Activated CD4-positive, alpha-beta T cell treated with anti-CD3 and anti-CD28 coated beads, Interleukin-2, amount 50 U/mL, for 48 hours (primary cell): ENCODE data around the gene MARVELD1.

ENCODE experiments used
- DNase-seq, 2 experiments: peaks; one replicate each; pipeline ENCODE4 v3.0.0-alpha.2; 2020

The MARVELD1 gene

DNA sequence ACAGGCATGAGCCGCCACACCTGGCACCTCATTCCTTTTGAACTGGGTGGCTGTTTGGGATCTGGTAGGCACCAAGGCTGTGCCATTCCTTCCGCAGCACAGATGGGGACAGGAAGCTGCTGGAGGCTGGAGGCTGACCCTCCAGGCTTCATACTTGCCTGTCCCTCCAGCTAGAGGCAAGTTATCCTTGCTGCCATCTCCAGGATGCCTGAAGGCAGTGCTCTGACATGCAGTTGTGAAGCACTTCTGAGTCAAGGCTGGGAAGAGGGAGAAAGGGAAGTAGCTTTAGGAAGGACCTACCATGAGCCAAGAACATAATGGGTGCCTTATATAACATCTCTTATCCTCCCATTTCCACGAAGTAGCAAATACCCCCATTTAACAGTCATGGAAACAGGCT lies 9.5 kb downstream of the MARVELD1 start:
- no peak for DNase-seq

DNA sequence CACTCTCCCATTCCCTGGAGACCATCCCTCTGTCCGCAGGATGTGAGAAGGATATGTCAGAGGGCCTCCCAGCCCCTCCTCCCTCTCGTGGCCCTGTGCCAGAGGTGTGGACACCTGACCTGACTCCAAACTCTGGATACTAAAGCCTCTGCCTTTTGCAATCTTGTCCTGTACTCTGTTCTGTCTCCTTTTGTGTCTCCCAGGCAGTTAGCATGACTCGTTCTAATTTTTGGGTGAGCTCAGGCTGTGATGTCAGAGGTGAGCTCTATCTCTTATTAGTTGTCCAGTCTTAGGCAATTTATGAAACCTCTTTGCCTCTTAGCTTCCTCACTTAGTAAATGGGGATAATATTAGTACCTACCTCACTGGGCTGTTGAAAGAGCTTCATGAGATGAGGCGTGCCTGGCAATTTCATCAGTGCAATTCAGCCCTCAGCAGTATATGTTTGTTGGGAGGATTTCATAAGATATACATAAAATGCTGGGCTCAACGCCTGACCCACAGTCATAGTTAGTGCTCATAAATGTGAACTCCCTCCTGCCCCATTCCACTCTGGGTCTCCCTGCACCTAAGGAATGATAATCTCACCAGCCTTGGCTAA lies 10.9 kb downstream of the MARVELD1 start:
- DNase-seq: no peak

DNA sequence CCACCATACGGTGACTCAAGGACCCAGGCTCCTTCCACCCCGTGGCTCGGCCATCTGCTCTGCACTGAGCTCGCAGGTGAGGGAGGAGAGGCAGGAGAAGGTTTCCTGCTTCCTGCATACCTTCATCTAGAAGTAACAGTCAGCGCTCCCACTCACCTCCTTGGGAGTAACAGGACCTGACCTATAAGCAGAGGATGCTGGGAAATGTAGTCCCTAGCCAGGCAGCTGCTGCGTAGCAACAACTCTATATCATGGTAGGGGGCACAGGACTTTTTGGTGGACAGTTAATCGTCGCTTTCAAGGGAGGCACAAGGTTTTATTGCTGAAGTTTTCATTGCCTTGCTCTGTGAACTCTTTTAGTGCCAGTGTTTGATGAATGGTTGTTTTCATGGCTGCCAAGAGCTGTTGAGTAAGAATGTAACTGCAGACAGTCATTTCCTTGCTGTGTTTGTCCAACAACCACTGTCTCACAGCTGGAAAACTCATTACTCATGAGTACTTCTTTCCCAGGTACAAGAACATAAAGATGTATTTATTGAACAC lies 13.2 kb downstream of the MARVELD1 start:
- no peak for DNase-seq

- no peak for DNase-seq
Observed at GRCh38 chr10:97729014-97729413, 15.5 kb downstream of the MARVELD1 start.

DNA sequence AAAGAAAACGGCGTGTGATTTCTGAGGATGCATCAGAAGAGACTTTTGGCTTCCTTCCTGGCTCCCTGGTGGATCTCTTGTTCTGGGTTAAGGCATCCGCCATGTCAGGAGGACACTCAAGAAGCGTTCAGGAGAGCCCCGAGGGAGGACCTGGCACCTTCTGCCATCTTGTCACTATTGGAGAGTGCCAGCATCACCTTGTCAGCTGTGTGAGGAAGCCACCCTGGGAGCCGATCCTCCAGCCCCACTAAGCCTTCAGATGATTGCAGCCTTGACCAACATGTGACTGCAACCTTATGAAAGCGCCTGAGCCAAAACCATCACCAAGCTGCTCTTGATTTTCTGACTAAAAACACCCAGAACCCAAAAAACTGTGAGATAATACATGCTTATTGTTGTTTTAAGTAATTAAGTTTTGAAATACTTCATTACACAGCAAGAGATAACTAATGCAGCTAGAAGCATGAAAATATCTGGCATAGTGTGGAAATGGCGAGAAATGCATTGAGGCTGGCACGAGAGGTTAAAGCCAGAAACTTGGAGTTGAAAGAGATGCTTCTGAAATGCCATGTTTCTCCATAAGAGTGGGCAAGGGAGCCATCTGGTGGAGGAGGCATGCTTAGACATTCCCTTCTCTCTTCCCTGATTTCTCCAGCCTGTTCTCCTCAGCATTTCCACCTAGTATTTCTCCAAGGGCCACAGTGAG lies 18.0 kb downstream of the MARVELD1 start:
- peak; percentile 59 to 68 for DNase-seq

DNA sequence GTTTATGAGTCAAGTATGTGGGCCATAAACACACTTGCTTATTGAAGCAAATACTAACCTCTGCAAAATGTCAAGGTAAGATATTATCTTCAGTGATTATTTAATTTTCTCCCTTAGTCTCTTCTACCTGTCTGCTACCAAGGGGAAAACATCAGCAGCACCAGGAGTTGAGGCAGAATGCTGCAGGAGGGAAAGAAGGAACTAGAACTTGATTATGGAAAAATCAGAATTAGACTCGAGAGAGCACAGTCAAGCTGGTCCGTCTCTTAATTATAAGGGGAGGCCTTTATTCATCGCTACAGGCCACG lies 18.5 kb downstream of the MARVELD1 start:
- DNase-seq: no peak

DNA sequence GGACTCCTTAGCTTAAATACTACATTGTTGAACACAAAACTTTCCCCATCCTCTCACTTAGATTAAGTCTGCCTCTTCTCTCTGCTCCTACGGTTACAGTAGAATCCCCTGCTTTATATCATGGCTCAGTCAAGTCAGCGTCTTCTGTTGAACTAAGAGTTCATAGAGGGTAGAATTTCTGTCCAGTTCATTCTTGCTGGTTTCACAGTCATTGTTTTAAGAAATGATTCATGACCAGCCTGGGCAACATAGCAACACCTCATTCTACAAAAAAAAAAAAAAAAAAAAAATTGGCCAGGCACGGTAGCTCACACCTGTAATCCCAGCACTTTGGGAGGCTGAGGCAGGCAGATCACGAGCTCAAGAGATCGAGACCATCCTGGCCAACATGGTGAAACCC lies 19.7 kb downstream of the MARVELD1 start:
- DNase-seq: no peak

DNA sequence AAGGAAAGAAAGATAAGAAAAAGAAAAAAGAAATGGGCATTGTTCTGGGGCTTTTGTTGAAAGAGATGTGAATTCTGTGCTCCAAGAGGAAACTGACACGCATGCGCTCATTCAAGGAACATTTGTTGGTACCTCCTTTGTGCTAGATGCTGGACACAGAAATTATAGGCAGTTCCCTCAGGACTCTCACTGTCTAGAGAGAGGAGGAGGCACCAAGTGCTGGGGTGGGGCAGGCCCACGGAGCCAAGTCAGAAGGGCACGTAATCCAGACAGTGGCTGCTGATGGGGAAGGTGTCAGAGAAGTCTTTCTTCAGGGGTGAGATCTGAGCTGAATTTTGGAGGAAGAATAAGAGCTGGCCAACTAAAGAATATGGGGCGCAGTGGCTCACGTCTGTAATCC lies 20.5 kb downstream of the MARVELD1 start:
- DNase-seq: no peak

- DNase-seq: no peak
Observed at GRCh38 chr10:97736403-97736901, 22.9 kb downstream of the MARVELD1 start.

GRCh38 chr10:97736902-97737769 lies 23.6 kb downstream of the MARVELD1 start, which contains the start of gene ZFYVE27:
TSS of gene ZFYVE27 (plus strand) at chr10:97737128. CDS start at chr10:97738478, 1,350 bp downstream.
- peak; percentile 98 for DNase-seq

GRCh38 chr10:97737770-97738265 lies 24.3 kb downstream of the MARVELD1 start:
- no peak for DNase-seq

GRCh38 chr10:97738616-97739015 lies 25.1 kb downstream of the MARVELD1 start:
- no peak for DNase-seq

- no peak for DNase-seq
Observed at GRCh38 chr10:97740613-97741012, 27.1 kb downstream of the MARVELD1 start.

DNA sequence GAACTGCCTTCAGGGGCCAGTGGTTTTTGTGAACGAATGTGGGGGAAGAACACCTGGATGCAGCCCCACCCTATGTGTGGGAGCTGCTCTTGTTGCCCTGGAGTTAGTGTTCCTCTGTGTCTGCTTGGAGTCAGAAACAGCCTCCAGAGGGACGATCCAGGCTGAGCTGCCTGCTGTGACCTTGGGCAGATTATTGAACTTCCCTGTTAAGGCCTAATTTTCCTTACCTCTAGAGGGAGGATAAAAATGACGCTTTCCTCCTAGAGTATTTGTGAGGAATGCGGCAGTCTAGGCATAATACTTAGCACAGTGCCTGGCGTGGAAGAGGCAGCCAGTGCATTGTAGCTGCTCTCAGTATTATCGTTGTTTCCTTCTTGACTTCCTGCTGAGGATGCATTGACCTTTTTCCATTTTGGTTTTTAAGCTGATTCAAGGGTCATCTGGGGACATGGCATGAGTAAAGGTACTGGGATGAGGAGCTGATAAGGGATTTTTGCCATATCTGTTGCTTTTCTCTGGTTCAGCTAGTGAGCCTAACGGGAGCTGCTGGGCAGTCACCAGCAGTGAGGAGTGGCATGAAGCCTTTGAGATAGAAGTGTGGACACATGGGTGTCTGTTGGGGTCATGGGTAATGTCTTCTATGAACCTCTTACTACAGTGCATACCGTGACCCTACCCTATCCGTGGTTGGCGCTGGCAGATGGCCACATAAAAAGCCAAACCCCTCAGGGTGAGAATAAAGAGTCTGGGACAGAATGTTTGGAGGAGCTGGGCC lies 29.8 kb downstream of the MARVELD1 start:
- no peak for DNase-seq

GRCh38 chr10:97744405-97745035 lies 31.0 kb downstream of the MARVELD1 start:
- no peak for DNase-seq

DNA sequence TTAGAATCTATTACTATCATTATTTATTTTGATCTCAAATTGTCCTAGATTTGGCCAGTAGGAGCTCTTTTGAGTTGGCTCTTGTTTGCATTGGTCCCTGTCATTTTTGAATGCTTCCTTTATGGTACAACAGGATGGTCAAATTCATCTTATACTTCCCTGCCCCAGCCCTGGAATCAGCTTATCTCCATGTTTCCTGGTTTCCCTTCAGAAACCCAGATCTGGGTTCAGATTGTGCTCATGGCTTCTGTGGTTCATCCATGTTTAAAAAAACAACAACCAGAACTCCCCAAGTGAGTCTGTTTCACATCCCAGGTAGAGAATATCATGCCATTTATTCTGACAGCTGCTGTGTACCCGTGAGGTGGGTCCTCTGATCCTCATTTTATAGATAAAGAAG lies 34.0 kb downstream of the MARVELD1 start:
- DNase-seq: no peak

- no peak for DNase-seq
Observed at GRCh38 chr10:97748116-97748515, 34.6 kb downstream of the MARVELD1 start.

GRCh38 chr10:97752956-97753355 lies 39.4 kb downstream of the MARVELD1 start:
- DNase-seq: no peak

- DNase-seq: no peak
Observed at GRCh38 chr10:97754726-97755125, 41.2 kb downstream of the MARVELD1 start.

DNA sequence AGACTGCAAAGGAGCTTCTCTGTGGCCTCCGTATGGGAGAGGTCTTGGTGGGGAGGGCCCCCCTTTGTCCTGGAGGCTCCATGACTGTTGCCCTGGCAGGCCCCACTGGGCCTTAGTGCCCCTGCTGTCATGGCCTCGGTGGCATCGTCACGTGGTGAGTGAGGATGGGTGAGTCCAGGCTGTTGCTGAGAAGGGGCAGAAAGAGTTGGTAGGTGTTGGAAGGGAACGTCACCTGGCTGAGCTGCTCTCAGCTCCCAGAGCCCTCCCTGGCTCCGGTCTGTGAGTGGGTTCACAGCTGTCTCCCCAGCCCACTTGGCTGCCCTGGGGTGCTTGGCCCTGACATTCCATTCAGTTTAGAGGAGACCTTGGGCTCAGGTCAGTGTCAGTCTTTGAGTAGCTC lies 42.2 kb downstream of the MARVELD1 start:
- DNase-seq: no peak

DNA sequence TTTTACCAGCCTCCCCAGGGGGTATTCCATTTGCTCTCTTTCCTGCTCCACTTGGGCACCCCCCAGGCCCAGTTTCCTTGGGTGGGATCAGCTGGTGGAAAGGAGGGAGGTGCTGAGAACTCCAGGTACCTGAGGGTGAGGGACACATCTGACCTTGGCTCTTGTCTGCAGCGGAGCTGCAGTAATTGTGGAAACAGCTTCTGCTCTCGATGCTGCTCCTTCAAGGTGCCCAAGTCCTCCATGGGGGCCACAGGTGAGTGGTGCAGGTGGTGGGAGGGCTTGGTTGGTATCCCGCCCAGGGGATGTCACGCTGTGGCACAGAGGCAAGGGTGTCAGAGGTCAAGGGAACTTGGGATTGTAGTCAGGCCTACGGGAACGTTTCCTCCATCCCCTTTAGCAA lies 43.9 kb downstream of the MARVELD1 start:
- no peak for DNase-seq
